ENCODE data around the gene RGS11.

DNA sequence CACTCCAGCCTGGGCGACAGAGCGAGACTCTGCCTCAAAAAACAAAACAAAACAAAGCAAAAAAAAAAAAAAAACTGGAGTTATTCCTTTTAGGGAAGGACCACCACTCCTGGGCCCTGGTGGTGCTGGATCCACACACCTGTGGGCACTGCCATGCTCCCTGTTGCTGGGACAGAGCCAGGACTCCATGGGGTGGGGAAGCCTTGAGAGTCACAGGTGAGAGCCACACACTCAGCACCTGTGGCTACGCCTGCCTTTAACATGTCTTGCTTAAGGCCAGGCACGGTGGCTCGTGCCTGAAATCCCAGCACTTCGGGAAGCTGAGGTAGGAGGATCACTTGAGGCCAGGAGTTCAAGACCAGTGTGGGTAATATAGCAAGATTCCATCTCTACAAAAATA, 25.5 kb upstream of the RGS11 start:
- TF ChIP-seq POLR2AphosphoS5 (IDR thresholded peaks at IDR 0.05; ENCODE audit: borderline replicate concordance, low read depth, low read length) (no peak), EZH2 (IDR thresholded peaks at IDR 0.05) (no peak)
